Measurements from ENCODE around the gene C16orf92.

Gene C16orf92

DNA sequence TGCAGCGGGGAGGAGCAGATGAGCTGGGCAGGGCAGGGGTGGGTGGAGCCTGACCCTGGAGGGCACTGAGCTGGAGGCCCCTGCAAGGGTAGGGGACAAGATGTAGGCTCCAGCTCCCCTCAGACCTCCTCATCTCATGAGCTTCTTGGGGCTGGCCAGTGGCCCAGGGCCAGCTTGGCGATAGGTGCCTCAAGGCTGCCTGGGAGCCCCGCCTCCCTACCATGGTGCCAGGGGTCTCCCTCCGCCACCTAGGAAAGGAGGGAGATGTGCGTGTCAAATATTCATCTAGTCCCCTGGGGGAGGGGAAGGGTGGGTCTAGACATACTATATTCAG, 31.5 kb upstream of the C16orf92 start:
- peaks cover 68% of the 10 kb centered on the region for H3K36me3 ChIP-seq (ENCODE audit: insufficient read depth, low read length)
- no peaks in the 10 kb centered on the region for H3K79me2 ChIP-seq (ENCODE audit: insufficient read depth, low read length)
- no peaks in the 10 kb centered on the region for H3K27me3 ChIP-seq (ENCODE audit: insufficient read depth, low read length)
- no peaks in the 10 kb centered on the region for H3K9me3 ChIP-seq (ENCODE audit: low read length)
- H3K4me1 ChIP-seq (ENCODE audit: insufficient read depth, low read length, severe bottlenecking) = peaks cover 19% of the 10 kb centered on the region
- no peaks in the 10 kb centered on the region for H3F3A ChIP-seq (ENCODE audit: insufficient read depth, low read length)
- H3K4me3 ChIP-seq (ENCODE audit: low read depth, low read length, poor library complexity, severe bottlenecking) = no peak overlapping the region
- H3K27ac ChIP-seq (ENCODE audit: low read depth, low read length, poor library complexity, severe bottlenecking) = no peak overlapping the region
- H3K9me2 ChIP-seq (ENCODE audit: low read depth, low read length) = no peaks in the 10 kb centered on the region
- H2AFZ ChIP-seq (ENCODE audit: low read length) = no peak overlapping the region
- no peaks in the 10 kb centered on the region for H4K20me1 ChIP-seq (ENCODE audit: insufficient read depth, low read length)
- no peak overlapping the region for H3K9ac ChIP-seq (ENCODE audit: low read length)
- TF ChIP-seq, protein P1, sequence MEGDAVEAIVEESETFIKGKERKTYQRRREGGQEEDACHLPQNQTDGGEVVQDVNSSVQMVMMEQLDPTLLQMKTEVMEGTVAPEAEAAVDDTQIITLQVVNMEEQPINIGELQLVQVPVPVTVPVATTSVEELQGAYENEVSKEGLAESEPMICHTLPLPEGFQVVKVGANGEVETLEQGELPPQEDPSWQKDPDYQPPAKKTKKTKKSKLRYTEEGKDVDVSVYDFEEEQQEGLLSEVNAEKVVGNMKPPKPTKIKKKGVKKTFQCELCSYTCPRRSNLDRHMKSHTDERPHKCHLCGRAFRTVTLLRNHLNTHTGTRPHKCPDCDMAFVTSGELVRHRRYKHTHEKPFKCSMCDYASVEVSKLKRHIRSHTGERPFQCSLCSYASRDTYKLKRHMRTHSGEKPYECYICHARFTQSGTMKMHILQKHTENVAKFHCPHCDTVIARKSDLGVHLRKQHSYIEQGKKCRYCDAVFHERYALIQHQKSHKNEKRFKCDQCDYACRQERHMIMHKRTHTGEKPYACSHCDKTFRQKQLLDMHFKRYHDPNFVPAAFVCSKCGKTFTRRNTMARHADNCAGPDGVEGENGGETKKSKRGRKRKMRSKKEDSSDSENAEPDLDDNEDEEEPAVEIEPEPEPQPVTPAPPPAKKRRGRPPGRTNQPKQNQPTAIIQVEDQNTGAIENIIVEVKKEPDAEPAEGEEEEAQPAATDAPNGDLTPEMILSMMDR (IDR thresholded peaks at IDR 0.05; ENCODE audit: low read length) = no peak
- no peak for TF ChIP-seq EZH2 (IDR thresholded peaks at IDR 0.05; ENCODE audit: borderline replicate concordance, low read length)
- no peak overlapping the region for H3K4me2 ChIP-seq (ENCODE audit: low read length)

DNA sequence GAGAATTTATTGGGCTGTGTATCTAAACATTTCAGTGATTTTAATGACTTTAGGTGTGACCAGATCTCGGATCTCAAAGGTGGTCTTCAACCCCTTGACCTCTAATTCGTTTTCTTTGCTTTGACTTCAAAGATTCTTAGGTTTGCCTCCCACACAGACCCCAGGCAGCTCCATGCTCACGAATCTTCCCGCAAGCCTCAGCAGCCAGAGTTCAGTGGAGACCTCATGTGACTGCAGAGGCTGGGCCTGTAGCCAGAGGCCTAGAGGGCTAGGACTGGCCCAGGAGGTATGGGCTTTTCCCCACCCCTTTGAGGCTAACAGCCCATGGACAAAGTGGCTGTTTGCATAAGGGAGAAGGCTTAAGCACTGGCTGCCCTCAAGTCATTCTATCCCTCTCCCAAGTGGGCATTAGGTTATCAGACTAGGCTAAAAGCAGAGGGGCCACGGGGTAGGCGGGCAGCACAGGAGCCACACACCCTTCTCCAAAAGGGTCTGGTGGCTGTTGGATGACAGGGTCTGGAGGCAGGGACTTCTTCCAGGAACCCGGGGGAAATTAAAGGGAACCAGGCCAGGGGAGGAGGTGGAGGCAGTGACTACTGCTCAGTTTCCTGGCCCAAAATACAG, 30.5 kb upstream of the C16orf92 start:
- no peak overlapping the region for H3K4me2 ChIP-seq (ENCODE audit: low read length)
- no peaks in the 10 kb centered on the region for H3K79me2 ChIP-seq (ENCODE audit: insufficient read depth, low read length)
- no peaks in the 10 kb centered on the region for H3K9me3 ChIP-seq (ENCODE audit: low read length)
- H3K9me2 ChIP-seq (ENCODE audit: low read depth, low read length) = no peaks in the 10 kb centered on the region
- no peak overlapping the region for H3K4me3 ChIP-seq (ENCODE audit: low read depth, low read length, poor library complexity, severe bottlenecking)
- no peak overlapping the region for H2AFZ ChIP-seq (ENCODE audit: low read length)
- H3K4me1 ChIP-seq (ENCODE audit: insufficient read depth, low read length, severe bottlenecking) = peaks cover 27% of the 10 kb centered on the region
- H3K9ac ChIP-seq (ENCODE audit: low read length) = no peak overlapping the region
- no peaks in the 10 kb centered on the region for H4K20me1 ChIP-seq (ENCODE audit: insufficient read depth, low read length)
- H3K36me3 ChIP-seq (ENCODE audit: insufficient read depth, low read length) = peaks cover 64% of the 10 kb centered on the region
- H3F3A ChIP-seq (ENCODE audit: insufficient read depth, low read length) = no peaks in the 10 kb centered on the region
- TF ChIP-seq, protein P1 (IDR thresholded peaks at IDR 0.05; ENCODE audit: low read length) = no peak
- no peak for TF ChIP-seq EZH2 (IDR thresholded peaks at IDR 0.05; ENCODE audit: borderline replicate concordance, low read length)
- H3K27me3 ChIP-seq (ENCODE audit: insufficient read depth, low read length) = no peaks in the 10 kb centered on the region
- H3K27ac ChIP-seq (ENCODE audit: low read depth, low read length, poor library complexity, severe bottlenecking) = no peak overlapping the region

DNA sequence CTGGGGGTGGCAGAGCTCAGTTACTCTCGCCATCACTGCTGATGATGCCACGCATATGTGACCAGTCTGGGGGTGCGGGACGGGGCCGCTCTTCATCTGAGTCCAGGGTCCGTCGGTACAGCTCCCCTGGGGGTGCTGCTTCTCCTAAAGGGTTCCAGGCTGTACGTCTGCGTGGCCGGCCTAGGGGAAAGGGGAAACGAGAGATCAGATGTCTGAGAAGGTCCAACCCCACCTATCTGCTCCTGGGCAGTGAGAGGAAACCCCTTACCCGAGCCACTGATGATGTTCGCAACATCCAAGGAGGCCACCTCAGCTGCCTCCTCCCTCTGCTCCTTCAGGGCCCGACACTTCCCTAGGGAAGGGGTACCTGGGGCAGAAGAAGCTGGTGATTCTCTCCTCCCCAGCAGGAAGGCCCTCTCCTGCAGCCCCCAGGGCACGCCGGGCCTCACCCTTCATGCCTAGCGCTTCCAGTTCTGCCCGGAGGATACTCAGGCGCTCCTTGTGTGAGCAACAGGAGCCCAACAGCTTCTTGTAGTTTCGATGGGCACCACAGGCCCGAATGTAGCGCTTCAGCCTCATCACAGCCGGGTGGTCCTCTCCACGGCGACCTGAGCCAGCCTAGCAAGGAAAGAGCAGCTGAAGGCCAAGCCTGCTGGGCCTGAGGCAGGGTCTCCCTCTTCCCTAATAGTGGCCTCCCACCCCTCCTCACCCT, 29.7 kb upstream of the C16orf92 start:
- Histone ChIP-seq H2AFZ (ENCODE audit: low read length) (no peak overlapping the region), H3K4me3 (ENCODE audit: low read depth, low read length, poor library complexity, severe bottlenecking) (no peak overlapping the region), H3K79me2 (ENCODE audit: insufficient read depth, low read length) (no peaks in the 10 kb centered on the region), H3F3A (ENCODE audit: insufficient read depth, low read length) (no peaks in the 10 kb centered on the region), H3K36me3 (ENCODE audit: insufficient read depth, low read length) (peaks cover 62% of the 10 kb centered on the region), H3K27ac (ENCODE audit: low read depth, low read length, poor library complexity, severe bottlenecking) (peak overlapping the region; percentile 89), H3K4me2 (ENCODE audit: low read length) (no peak overlapping the region), H3K4me1 (ENCODE audit: insufficient read depth, low read length, severe bottlenecking) (peaks cover 27% of the 10 kb centered on the region), H4K20me1 (ENCODE audit: insufficient read depth, low read length) (no peaks in the 10 kb centered on the region), H3K27me3 (ENCODE audit: insufficient read depth, low read length) (no peaks in the 10 kb centered on the region), H3K9me3 (ENCODE audit: low read length) (no peaks in the 10 kb centered on the region), H3K9ac (ENCODE audit: low read length) (no peak overlapping the region), H3K9me2 (ENCODE audit: low read depth, low read length) (no peaks in the 10 kb centered on the region)
- no peak for TF ChIP-seq EZH2 (IDR thresholded peaks at IDR 0.05; ENCODE audit: borderline replicate concordance, low read length)
- TF ChIP-seq, protein P1 (IDR thresholded peaks at IDR 0.05; ENCODE audit: low read length) = no peak
